ENCODE data around the gene CSF3R.

DNA sequence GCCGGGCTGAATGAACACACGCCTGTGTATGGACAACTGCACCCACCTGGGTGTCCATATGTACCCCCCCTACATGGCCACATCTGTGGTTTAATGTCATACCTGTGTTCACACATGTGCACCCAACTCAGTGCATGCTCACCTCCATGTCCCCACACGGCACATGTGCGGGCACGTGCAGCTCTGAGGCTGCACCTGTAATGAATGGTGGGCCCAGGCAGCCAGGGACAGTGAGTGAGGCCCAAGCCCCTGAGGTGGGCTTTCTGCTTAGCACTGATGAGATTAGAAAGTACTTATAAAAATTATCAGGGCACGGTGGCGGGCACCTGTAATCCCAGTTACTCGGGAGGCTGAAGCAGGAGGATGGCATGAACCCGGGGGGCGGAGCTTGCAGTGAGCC, 42.5 kb upstream of the CSF3R start:
- no peak for TF ChIP-seq ZNF263 (CRISPR knock-in tag; IDR thresholded peaks at IDR 0.05; ENCODE audit: low read depth)
- TF ChIP-seq, protein P1, sequence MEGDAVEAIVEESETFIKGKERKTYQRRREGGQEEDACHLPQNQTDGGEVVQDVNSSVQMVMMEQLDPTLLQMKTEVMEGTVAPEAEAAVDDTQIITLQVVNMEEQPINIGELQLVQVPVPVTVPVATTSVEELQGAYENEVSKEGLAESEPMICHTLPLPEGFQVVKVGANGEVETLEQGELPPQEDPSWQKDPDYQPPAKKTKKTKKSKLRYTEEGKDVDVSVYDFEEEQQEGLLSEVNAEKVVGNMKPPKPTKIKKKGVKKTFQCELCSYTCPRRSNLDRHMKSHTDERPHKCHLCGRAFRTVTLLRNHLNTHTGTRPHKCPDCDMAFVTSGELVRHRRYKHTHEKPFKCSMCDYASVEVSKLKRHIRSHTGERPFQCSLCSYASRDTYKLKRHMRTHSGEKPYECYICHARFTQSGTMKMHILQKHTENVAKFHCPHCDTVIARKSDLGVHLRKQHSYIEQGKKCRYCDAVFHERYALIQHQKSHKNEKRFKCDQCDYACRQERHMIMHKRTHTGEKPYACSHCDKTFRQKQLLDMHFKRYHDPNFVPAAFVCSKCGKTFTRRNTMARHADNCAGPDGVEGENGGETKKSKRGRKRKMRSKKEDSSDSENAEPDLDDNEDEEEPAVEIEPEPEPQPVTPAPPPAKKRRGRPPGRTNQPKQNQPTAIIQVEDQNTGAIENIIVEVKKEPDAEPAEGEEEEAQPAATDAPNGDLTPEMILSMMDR (IDR thresholded peaks at IDR 0.05) = no peak
